ENCODE measurements around the gene OBP2A.

DNA sequence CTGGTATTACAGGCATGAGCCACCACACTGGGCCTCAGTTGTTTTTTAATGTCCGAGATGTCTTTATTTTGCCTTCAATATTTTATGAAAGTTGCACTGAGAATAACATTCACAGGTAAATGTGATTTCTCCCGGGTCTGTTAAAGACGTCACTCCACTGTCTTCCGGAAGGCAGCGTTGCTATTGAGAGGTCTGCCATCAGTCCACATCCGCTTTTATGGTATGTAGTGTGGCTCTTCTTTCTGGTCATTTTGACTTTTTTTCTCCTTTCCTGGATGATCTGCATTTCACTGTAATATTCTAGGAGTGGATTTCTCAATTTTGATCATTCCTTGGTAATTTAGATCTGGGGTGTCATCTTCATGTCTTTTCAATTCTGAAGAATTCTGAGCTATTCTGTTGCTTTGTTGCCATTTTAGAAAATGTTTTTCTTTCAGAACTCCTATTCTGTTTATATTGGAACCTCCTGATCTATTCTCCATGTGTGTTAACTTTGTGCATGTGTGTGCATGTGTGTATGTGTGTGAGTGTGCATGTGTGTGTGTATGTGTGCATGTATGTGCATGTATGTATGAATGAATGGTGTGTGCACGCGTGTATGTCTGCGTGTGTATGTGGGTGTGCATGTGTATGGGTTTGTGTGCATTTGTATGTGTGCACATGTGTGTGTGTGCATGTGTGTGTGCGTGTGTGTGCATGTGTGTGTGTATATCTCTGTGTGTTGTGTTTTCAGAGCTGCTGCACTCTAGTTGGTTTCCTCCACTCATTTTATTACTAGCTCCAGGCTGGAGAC is 26.6 kb upstream of the OBP2A start:
- TF ChIP-seq CTCF (IDR thresholded peaks at IDR 0.05; ENCODE audit: insufficient read depth, low read depth, low read length): no peak
- TF ChIP-seq EZH2 (IDR thresholded peaks at IDR 0.05; ENCODE audit: insufficient read depth, low read length): no peak
